H1 (cell line): ENCODE measurements around the gene ZNF670.
"Not testable (repeated sequence)": the region's sequence is repeated elsewhere in the genome, so short reads cannot be mapped to it uniquely, and the experiment has no call there.

Experiments
- BRCA1 ChIP-seq: IDR thresholded peaks from 2 replicates; pipeline ENCODE4 v1.6.1; 2012; ENCODE audit warnings: low read depth, low read length, improper control_type of control experiment
- CEBPB ChIP-seq: IDR thresholded peaks from 2 replicates; pipeline ENCODE4 v1.6.1; 2012; ENCODE audit warnings: low read depth, low read length
- CREB1 ChIP-seq: IDR thresholded peaks from 2 replicates; pipeline ENCODE4 v1.6.1; 2012; ENCODE audit warnings: inconsistent platforms
- CTCF ChIP-seq, 3 experiments: IDR thresholded peaks; 1 replicate in 2 of 3; 2 replicates in 1 of 3; pipeline versions ENCODE4 v1.5.1 to v1.6.1; 2011; ENCODE audit warnings: low read length in 3 of 3, mild to moderate bottlenecking in 3 of 3, inconsistent platforms in 2 of 3, low read depth in 1 of 3, moderate library complexity in 1 of 3; ENCODE audit not compliant: insufficient read depth in 1 of 3; ENCODE audit errors: control extremely low read depth in 1 of 3
- EZH2 ChIP-seq: fragments of 200-600 bp; sonication (generic); IDR thresholded peaks from 2 replicates; pipeline ENCODE4 v1.7.1; 2012; ENCODE audit warnings: low read depth, mild to moderate bottlenecking, moderate library complexity, low read length, inconsistent platforms; ENCODE audit not compliant: severe bottlenecking
- HDAC6 ChIP-seq: IDR thresholded peaks from one replicate; pipeline ENCODE4 v1.7.1; 2012; ENCODE audit warnings: low read depth, mild to moderate bottlenecking, inconsistent platforms, low read length, moderate library complexity
- POLR2AphosphoS5 ChIP-seq: IDR thresholded peaks from 2 replicates; pipeline ENCODE4 v1.6.1; 2011; ENCODE audit warnings: low read depth, low read length
- RAD21 ChIP-seq, 2 experiments: IDR thresholded peaks in 1 of 2; conservative IDR thresholded peaks in 1 of 2; 2 replicates each; pipeline ENCODE4 v1.6.1; 2011; ENCODE audit warnings: low read depth in 2 of 2, low read length in 2 of 2, improper control_type of control experiment in 1 of 2, inconsistent platforms in 1 of 2, mild to moderate bottlenecking in 1 of 2, moderate library complexity in 1 of 2
- ZNF274 ChIP-seq: IDR thresholded peaks from 2 replicates; pipeline ENCODE4 v1.7.0; 2012; ENCODE audit warnings: low read length, borderline replicate concordance; ENCODE audit errors: extremely low read depth
- TF ChIP-seq, protein P1 (sequence below): IDR thresholded peaks from 2 replicates; pipeline ENCODE4 v1.6.1; 2011; ENCODE audit warnings: low read length, improper control_type of control experiment
- TF ChIP-seq, protein P2 (sequence below): IDR thresholded peaks from 2 replicates; pipeline ENCODE4 v1.6.1; 2011; ENCODE audit warnings: low read depth, mild to moderate bottlenecking, low read length; ENCODE audit not compliant: insufficient read depth

DNA sequence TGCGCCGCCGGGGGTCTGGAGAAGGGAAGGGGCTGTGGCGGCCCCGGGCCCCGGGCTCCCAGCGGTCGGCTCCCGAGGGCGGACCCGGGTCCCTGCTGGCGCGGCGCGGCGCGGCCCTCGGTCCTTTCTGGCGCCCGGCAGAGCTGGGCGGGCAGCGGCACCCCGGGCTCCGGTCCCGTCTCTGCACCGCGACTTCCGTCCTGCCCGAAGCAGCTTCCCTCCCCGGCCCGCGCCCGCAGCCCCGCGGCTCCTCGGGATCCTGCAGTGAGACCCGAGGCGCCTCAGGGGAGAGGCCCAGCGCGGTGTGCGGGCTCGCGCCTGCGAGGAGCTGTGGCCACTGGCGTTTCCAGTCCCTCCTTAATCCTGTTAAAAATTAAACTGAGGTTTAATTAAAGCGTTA lies 48.0 kb upstream of the ZNF670 start:
- not testable (repeated sequence) for TF ChIP-seq EZH2; CEBPB; RAD21 (IDR thresholded peaks at IDR 0.05 in 1 of 2, conservative IDR thresholded peaks at IDR 0.05 in 1 of 2; ENCODE audit: low read depth in 2 of 2, low read length in 2 of 2); CREB1; BRCA1; POLR2AphosphoS5; CTCF (IDR thresholded peaks at IDR 0.05; ENCODE audit: control extremely low read depth in 1 of 3, insufficient read depth in 1 of 3, low read depth in 1 of 3, low read length in 3 of 3); ZNF274; HDAC6
- TF ChIP-seq, protein P1, sequence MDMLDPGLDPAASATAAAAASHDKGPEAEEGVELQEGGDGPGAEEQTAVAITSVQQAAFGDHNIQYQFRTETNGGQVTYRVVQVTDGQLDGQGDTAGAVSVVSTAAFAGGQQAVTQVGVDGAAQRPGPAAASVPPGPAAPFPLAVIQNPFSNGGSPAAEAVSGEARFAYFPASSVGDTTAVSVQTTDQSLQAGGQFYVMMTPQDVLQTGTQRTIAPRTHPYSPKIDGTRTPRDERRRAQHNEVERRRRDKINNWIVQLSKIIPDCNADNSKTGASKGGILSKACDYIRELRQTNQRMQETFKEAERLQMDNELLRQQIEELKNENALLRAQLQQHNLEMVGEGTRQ: not testable (repeated sequence)
- TF ChIP-seq, protein P2, sequence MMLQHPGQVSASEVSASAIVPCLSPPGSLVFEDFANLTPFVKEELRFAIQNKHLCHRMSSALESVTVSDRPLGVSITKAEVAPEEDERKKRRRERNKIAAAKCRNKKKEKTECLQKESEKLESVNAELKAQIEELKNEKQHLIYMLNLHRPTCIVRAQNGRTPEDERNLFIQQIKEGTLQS: not testable (repeated sequence)
